GM12891 (cell line): ENCODE data around the gene ARFRP1.

Source experiments
- DNase-seq: peaks from one replicate; pipeline ENCODE4 v3.0.0; 2011; ENCODE audit warnings: low spot score; ENCODE audit not compliant: insufficient read length
- FAIRE-seq: peaks from 2 replicates; lab custom pipeline; 2011; peaks lifted over from hg19 to GRCh38; lab: Jason Lieb, UNC
- PAX5 ChIP-seq: IDR thresholded peaks from 2 replicates; pipeline ENCODE4 v1.6.1; 2011; ENCODE audit warnings: low read length, moderate library complexity, mild to moderate bottlenecking; ENCODE audit not compliant: insufficient read depth, severe bottlenecking
- POLR2A ChIP-seq: IDR thresholded peaks from 2 replicates; pipeline ENCODE4 v1.6.1; 2011; ENCODE audit warnings: low read depth, low read length, control low read depth
- POLR2AphosphoS5 ChIP-seq: IDR thresholded peaks from 2 replicates; pipeline ENCODE4 v1.6.1; 2011; ENCODE audit warnings: low read depth, low read length, control low read depth
- POU2F2 ChIP-seq: IDR thresholded peaks from 2 replicates; pipeline ENCODE4 v1.6.1; 2011; ENCODE audit warnings: low read depth, mild to moderate bottlenecking, control low read depth, low read length, moderate library complexity
- SPI1 ChIP-seq: IDR thresholded peaks from 2 replicates; pipeline ENCODE4 v1.6.1; 2011; ENCODE audit warnings: low read depth, low read length, control low read depth
- TAF1 ChIP-seq: IDR thresholded peaks from 2 replicates; pipeline ENCODE4 v1.6.1; 2011; ENCODE audit warnings: low read depth, low read length, control low read depth

Gene ARFRP1

GRCh38 chr20:63696628-63697356 lies 11.0 kb downstream of the ARFRP1 start, which contains the start of gene TNFRSF6B:
TSS of gene TNFRSF6B (plus strand) at chr20:63696652. CDS start at chr20:63696768, 116 bp downstream.
- no peak for TF ChIP-seq TAF1
- TF ChIP-seq POLR2AphosphoS5: peak; percentile 55; the same call in 1 of the 2 replicates
- TF ChIP-seq PAX5: no peak
- no peak for TF ChIP-seq POU2F2
- TF ChIP-seq SPI1: no peak
- TF ChIP-seq POLR2A: no peak
- FAIRE-seq: peak; percentile 64
- DNase-seq: peak; percentile 43

- DNase-seq (peak; percentile 54), FAIRE-seq (no peak)
- TF ChIP-seq SPI1 (no peak), POLR2A (no peak; the same call in 1 of the 2 replicates), POU2F2 (no peak), TAF1 (no peak), PAX5 (no peak), POLR2AphosphoS5 (no peak)
These were observed 11.5 kb downstream of the ARFRP1 start for GRCh38 chr20:63696306-63696627.

- TF ChIP-seq SPI1 (no peak), PAX5 (no peak), POLR2A (no peak), POU2F2 (no peak), TAF1 (no peak), POLR2AphosphoS5 (no peak)
- FAIRE-seq (no peak), DNase-seq (peak; percentile 29)
These were observed 12.1 kb downstream of the ARFRP1 start for GRCh38 chr20:63695424-63696305.

GRCh38 chr20:63694584-63695423 lies 13.0 kb downstream of the ARFRP1 start:
- TF ChIP-seq POLR2A (no peak), PAX5 (no peak), POU2F2 (no peak), POLR2AphosphoS5 (no peak), TAF1 (no peak), SPI1 (no peak)
- DNase-seq (peak; percentile 18), FAIRE-seq (no peak)

- no peak for DNase-seq
- TF ChIP-seq PAX5 (no peak), SPI1 (no peak), POLR2AphosphoS5 (no peak), TAF1 (no peak), POLR2A (no peak), POU2F2 (no peak)
- FAIRE-seq: no peak
These were observed 13.8 kb downstream of the ARFRP1 start for GRCh38 chr20:63693733-63694583.

GRCh38 chr20:63693083-63693732 lies 14.6 kb downstream of the ARFRP1 start:
- no peak for TF ChIP-seq TAF1
- TF ChIP-seq PAX5: no peak
- no peak for TF ChIP-seq POU2F2
- TF ChIP-seq SPI1: no peak
- no peak for TF ChIP-seq POLR2A
- TF ChIP-seq POLR2AphosphoS5: no peak
- FAIRE-seq (no peak), DNase-seq (no peak)

GRCh38 chr20:63692436-63693082 lies 15.2 kb downstream of the ARFRP1 start:
- TF ChIP-seq SPI1 (no peak), TAF1 (no peak), POLR2AphosphoS5 (no peak), POU2F2 (no peak), POLR2A (no peak), PAX5 (no peak)
- FAIRE-seq: no peak
- no peak for DNase-seq
